AG08396 (cell line): Measurements from ENCODE around the gene ASTN1.

ENCODE experiments used
- DNase-seq: peaks from one replicate; pipeline ENCODE4 v3.0.0; 2012; ENCODE audit warnings: low spot score, mixed read lengths

Gene ASTN1

GRCh38 chr1:176877557-176877956 is 287.0 kb downstream of the ASTN1 start:
- no peak for DNase-seq

- no peak for DNase-seq
These were observed 287.5 kb downstream of the ASTN1 start for GRCh38 chr1:176876966-176877515.

- DNase-seq: no peak
These were observed 294.9 kb downstream of the ASTN1 start for GRCh38 chr1:176869577-176869976.

- DNase-seq: no peak
These were observed 298.3 kb downstream of the ASTN1 start for GRCh38 chr1:176866011-176866714.

- no peak for DNase-seq
These were observed 300.3 kb downstream of the ASTN1 start for GRCh38 chr1:176864211-176864610.

- DNase-seq: no peak
These were observed 300.9 kb downstream of the ASTN1 start for GRCh38 chr1:176863613-176864012.

GRCh38 chr1:176858433-176858916 is 306.0 kb downstream of the ASTN1 start:
- DNase-seq: no peak

- no peak for DNase-seq
These were observed 306.9 kb downstream of the ASTN1 start for GRCh38 chr1:176857632-176858031.

- DNase-seq: no peak
These were observed 309.5 kb downstream of the ASTN1 start for GRCh38 chr1:176854758-176855745.

GRCh38 chr1:176854121-176854520 is 310.4 kb downstream of the ASTN1 start:
- no peak for DNase-seq

- DNase-seq: no peak
These were observed 311.0 kb downstream of the ASTN1 start for GRCh38 chr1:176853503-176853902.

GRCh38 chr1:176852124-176852523 is 312.4 kb downstream of the ASTN1 start:
- DNase-seq: no peak

- DNase-seq: no peak
These were observed 313.6 kb downstream of the ASTN1 start for GRCh38 chr1:176850871-176851270.

GRCh38 chr1:176849281-176849680 is 315.2 kb downstream of the ASTN1 start:
- DNase-seq: no peak

GRCh38 chr1:176847052-176847451 is 317.5 kb downstream of the ASTN1 start:
- DNase-seq: no peak

GRCh38 chr1:176843352-176844297 is 320.9 kb downstream of the ASTN1 start:
- peak; percentile 15 for DNase-seq

GRCh38 chr1:176841238-176841637 is 323.3 kb downstream of the ASTN1 start:
- no peak for DNase-seq

- DNase-seq: no peak
These were observed 325.3 kb downstream of the ASTN1 start for GRCh38 chr1:176839216-176839615.

GRCh38 chr1:176838276-176838995 is 326.1 kb downstream of the ASTN1 start:
- no peak for DNase-seq

- DNase-seq: no peak
These were observed 326.8 kb downstream of the ASTN1 start for GRCh38 chr1:176837708-176838107.

- DNase-seq: no peak
These were observed 333.4 kb downstream of the ASTN1 start for GRCh38 chr1:176831150-176831549.
